MM.1S (cell line): ENCODE results near the gene MARS2.
"Not testable (repeated sequence)": the region's sequence is repeated elsewhere in the genome, so short reads cannot be mapped to it uniquely, and the experiment has no call there.

Experiments
- DNase-seq: peaks from one replicate; pipeline ENCODE4 v3.0.0-alpha.2; 2015
- H2AFZ ChIP-seq: fragments of 300-600 bp; sonication (generic); 2 replicates; pipeline ENCODE4 v1.6.0; 2016; ENCODE audit warnings: antibody characterized with exemption, low read length
- H3F3A ChIP-seq: fragments of 300-600 bp; sonication (generic); 2 replicates; pipeline ENCODE4 v1.6.1; 2016; ENCODE audit warnings: mild to moderate bottlenecking, antibody characterized with exemption, low read length, moderate library complexity, mixed read lengths; ENCODE audit not compliant: insufficient read depth
- H3K27ac ChIP-seq: fragments of 300-600 bp; sonication (generic); 2 replicates; pipeline ENCODE4 v1.5.1; 2016; ENCODE audit warnings: mild to moderate bottlenecking, low read length
- H3K27me3 ChIP-seq: fragments of 300-600 bp; sonication (generic); replicated peaks from 2 replicates; pipeline ENCODE4 v1.6.0; 2016; ENCODE audit warnings: low read length; ENCODE audit not compliant: insufficient read depth
- H3K36me3 ChIP-seq: fragments of 300-600 bp; sonication (generic); replicated peaks from 2 replicates; pipeline ENCODE4 v1.6.1; 2016; ENCODE audit warnings: mild to moderate bottlenecking, low read length, mixed read lengths; ENCODE audit not compliant: insufficient read depth
- H3K4me1 ChIP-seq: fragments of 300-600 bp; sonication (generic); 2 replicates; pipeline ENCODE4 v1.6.1; 2016; ENCODE audit warnings: low read length, mixed read lengths
- H3K4me2 ChIP-seq: fragments of 300-600 bp; sonication (generic); 2 replicates; pipeline ENCODE4 v1.6.0; 2016; ENCODE audit warnings: low read depth, low read length
- H3K4me3 ChIP-seq: fragments of 300-600 bp; sonication (generic); 2 replicates; pipeline ENCODE4 v1.5.1; 2016; ENCODE audit warnings: low read length, mixed read lengths
- H3K79me2 ChIP-seq: fragments of 300-600 bp; sonication (generic); 2 replicates; pipeline ENCODE4 v1.6.1; 2016; ENCODE audit warnings: mixed run types, low read length, mixed read lengths
- H3K9ac ChIP-seq: fragments of 300-600 bp; sonication (generic); 2 replicates; pipeline ENCODE4 v1.6.1; 2016; ENCODE audit warnings: low read length, mixed read lengths
- H3K9me2 ChIP-seq: fragments of 300-600 bp; sonication (generic); replicated peaks from 2 replicates; pipeline ENCODE4 v1.6.1; 2016; ENCODE audit warnings: mild to moderate bottlenecking, low read length, mixed read lengths; ENCODE audit not compliant: insufficient read depth
- H3K9me3 ChIP-seq: fragments of 300-600 bp; sonication (generic); replicated peaks from 2 replicates; pipeline ENCODE4 v1.6.1; 2016; ENCODE audit warnings: mild to moderate bottlenecking, low read length, mixed read lengths; ENCODE audit not compliant: insufficient read depth
- H4K20me1 ChIP-seq: fragments of 300-600 bp; sonication (generic); 2 replicates; pipeline ENCODE4 v1.6.1; 2016; ENCODE audit warnings: mild to moderate bottlenecking, low read length, moderate library complexity, mixed read lengths; ENCODE audit not compliant: insufficient read depth
- EZH2 ChIP-seq: fragments of 300-600 bp; sonication (generic); optimal IDR thresholded peaks from 2 replicates; pipeline ENCODE3; 2017; ENCODE audit warnings: low read depth, mild to moderate bottlenecking, antibody characterized with exemption, low read length, mixed read lengths
- EZH2phosphoT487 ChIP-seq: fragments of 300-600 bp; sonication (generic); IDR thresholded peaks from 2 replicates; pipeline ENCODE4 v1.6.1; 2018; ENCODE audit warnings: antibody characterized with exemption, low read length
- TF ChIP-seq, protein P1 (sequence below): fragments of 300-600 bp; sonication (generic); IDR thresholded peaks from 2 replicates; pipeline ENCODE4 v1.5.1; 2016; ENCODE audit warnings: antibody characterized with exemption, low read length, mixed read lengths

Gene MARS2

DNA sequence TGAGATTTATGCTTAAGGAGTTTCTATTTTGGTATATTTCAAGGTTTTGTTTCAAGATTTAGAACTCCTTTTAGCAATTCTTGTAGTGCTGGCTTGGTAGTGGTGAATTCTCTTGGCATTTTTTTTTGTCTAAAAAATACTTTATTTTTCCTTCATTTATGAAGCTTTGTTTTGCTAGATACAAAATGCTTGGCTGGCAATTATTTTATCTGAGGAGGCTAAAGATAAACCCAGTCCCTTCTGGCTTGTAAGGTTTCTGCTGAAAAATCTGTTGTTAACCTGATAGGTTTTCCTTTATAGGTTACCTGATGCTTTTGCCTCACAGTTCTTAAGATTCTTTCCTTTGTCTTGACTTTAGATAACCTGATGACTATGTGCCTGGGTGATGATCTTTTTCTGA lies 5.4 kb upstream of the MARS2 start:
- not testable (repeated sequence) for H3K9me3 ChIP-seq, H3K4me3 ChIP-seq, H3K9me2 ChIP-seq, H3K79me2 ChIP-seq, DNase-seq, H3F3A ChIP-seq, H3K27ac ChIP-seq, H4K20me1 ChIP-seq, H2AFZ ChIP-seq, H3K36me3 ChIP-seq, H3K9ac ChIP-seq, H3K27me3 ChIP-seq, H3K4me2 ChIP-seq
- 0 out of 2 replicates have a peak, but pooled peaks cover 13% of the 10 kb centered on the region for H3K4me1 ChIP-seq

DNA sequence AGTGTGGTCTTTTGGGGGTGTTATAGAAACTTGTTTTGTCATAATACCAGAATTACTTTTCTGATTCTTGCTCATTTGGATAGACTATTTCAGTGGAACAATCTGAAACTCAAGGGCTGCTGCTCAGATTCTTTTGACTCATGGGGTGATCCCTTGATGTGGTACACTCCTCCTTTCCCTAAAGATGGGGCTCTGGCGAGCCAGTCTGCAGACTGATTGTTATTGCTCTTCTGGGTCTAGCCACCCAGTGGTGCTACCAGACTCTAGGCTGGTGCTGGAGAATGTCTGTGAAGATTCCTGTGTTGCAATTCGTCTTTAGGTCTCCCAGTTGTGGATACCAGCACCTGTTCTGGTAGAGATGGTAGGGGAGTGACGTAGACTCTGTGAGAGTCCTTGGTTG lies 4.2 kb upstream of the MARS2 start:
- H3K9me3 ChIP-seq, result no peaks in the 10 kb centered on the region
- TF ChIP-seq EZH2phosphoT487, result no peak
- TF ChIP-seq EZH2, result no peak
- TF ChIP-seq, protein P1, sequence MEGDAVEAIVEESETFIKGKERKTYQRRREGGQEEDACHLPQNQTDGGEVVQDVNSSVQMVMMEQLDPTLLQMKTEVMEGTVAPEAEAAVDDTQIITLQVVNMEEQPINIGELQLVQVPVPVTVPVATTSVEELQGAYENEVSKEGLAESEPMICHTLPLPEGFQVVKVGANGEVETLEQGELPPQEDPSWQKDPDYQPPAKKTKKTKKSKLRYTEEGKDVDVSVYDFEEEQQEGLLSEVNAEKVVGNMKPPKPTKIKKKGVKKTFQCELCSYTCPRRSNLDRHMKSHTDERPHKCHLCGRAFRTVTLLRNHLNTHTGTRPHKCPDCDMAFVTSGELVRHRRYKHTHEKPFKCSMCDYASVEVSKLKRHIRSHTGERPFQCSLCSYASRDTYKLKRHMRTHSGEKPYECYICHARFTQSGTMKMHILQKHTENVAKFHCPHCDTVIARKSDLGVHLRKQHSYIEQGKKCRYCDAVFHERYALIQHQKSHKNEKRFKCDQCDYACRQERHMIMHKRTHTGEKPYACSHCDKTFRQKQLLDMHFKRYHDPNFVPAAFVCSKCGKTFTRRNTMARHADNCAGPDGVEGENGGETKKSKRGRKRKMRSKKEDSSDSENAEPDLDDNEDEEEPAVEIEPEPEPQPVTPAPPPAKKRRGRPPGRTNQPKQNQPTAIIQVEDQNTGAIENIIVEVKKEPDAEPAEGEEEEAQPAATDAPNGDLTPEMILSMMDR, result no peak
- no peak overlapping the region for H3K4me2 ChIP-seq
- H3K4me3 ChIP-seq, result no peak overlapping the region
- peaks cover 7% of the 10 kb centered on the region for H3K79me2 ChIP-seq
- no peak overlapping the region for H3K9ac ChIP-seq
- no peak overlapping the region for H2AFZ ChIP-seq
- H3K9me2 ChIP-seq, result no peaks in the 10 kb centered on the region
- H3K27me3 ChIP-seq, result no peaks in the 10 kb centered on the region
- H3K36me3 ChIP-seq, result no peaks in the 10 kb centered on the region
- peaks cover 3% of the 10 kb centered on the region; the same call in 1 of the 2 replicates for H3F3A ChIP-seq
- H4K20me1 ChIP-seq, result no peaks in the 10 kb centered on the region
- 0 out of 2 replicates have a peak, but pooled peaks cover 13% of the 10 kb centered on the region for H3K4me1 ChIP-seq
- H3K27ac ChIP-seq, result no peak overlapping the region
- no peak for DNase-seq

DNA sequence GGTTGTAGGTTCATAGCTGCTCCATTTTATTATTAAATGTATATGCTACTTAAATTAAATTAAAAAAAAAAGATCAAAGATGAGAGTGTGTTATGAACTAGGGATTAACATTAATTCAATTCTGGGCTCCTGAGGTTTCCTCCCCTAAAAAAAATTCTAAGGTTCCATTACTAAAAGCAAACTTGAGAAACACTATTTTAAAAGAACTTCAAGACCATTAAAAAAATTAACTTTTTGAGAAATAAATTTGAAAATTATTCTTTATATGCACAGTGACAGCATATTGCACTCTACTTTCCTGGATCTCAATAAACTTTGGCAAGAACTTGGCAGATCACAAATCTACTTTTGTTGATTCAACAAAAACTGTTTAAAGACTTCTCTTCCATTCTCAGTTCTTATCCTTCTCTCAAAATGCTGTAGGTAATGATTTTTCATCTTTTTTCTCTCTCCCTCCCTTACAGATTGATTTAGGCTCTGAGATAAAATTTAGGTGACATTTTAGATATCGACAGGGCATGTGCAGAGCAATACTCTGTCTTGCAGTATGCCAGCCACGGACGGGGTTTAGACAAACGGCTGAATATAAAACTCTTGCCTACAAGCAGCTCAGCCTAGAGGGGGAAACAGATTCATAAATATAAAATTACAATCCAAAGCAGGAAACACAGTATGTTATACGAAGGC lies 592 bp upstream of the MARS2 start:
- Histone ChIP-seq H3K4me1 (peaks cover 19% of the 10 kb centered on the region), H3K4me2 (peak overlapping the region; percentile 87), H3K9ac (peak overlapping the region; percentile 80), H3K4me3 (peak overlapping the region; percentile 68), H2AFZ (peak overlapping the region; percentile 87), H3K36me3 (no peaks in the 10 kb centered on the region; the same call in 1 of the 2 replicates), H3F3A (peaks cover 8% of the 10 kb centered on the region; the same call in 1 of the 2 replicates), H4K20me1 (peaks cover 19% of the 10 kb centered on the region), H3K9me3 (no peaks in the 10 kb centered on the region), H3K27ac (peak overlapping the region; percentile 60; the same call in 1 of the 2 replicates), H3K27me3 (no peaks in the 10 kb centered on the region), H3K79me2 (peaks cover 41% of the 10 kb centered on the region), H3K9me2 (no peaks in the 10 kb centered on the region)
- no peak for TF ChIP-seq EZH2
- TF ChIP-seq, protein P1, result no peak
- no peak for TF ChIP-seq EZH2phosphoT487
- no peak for DNase-seq
